Breast epithelium (tissue), 3 donors: ENCODE measurements around the gene PIK3R5.

ENCODE experiments used
- CTCF ChIP-seq, 3 donors: fragments of 450-650 bp; IDR thresholded peaks; one replicate each; pipeline ENCODE4 v1.5.1; 2016 to 2017; ENCODE audit warnings: antibody characterized with exemption in 3 of 3, mild to moderate bottlenecking in 3 of 3, moderate library complexity in 3 of 3
- POLR2A ChIP-seq: fragments of 450-650 bp; IDR thresholded peaks from one replicate; pipeline ENCODE4 v1.6.1; 2016; ENCODE audit warnings: antibody characterized with exemption, mild to moderate bottlenecking, moderate library complexity
- POLR2AphosphoS5 ChIP-seq, 3 donors: sonication (generic); formaldehyde crosslinking; IDR thresholded peaks; one replicate each; pipeline ENCODE4 v1.6.1; 2017; ENCODE audit warnings: antibody characterized with exemption in 3 of 3

GRCh38 chr17:8914554-8914953, 51.0 kb downstream of the PIK3R5 start:
- no peak for TF ChIP-seq CTCF (IDR thresholded peaks at IDR 0.05)
- no peak for TF ChIP-seq POLR2A
- no peak for TF ChIP-seq POLR2AphosphoS5 (IDR thresholded peaks at IDR 0.05)
